ENCODE data around the gene SPATA31E1.

SPATA31E1 gene

GRCh38 chr9:87857141-87857947, 25.3 kb upstream of the SPATA31E1 start:
- TF ChIP-seq SIN3A (IDR thresholded peaks at IDR 0.05; ENCODE audit: borderline replicate concordance, insufficient read depth, low read length), result no peak
- TF ChIP-seq TAF1 (IDR thresholded peaks at IDR 0.05; ENCODE audit: borderline replicate concordance, insufficient read depth, low read length), result no peak
- no peak for TF ChIP-seq FOXP2 (optimal IDR thresholded peaks at IDR 0.05; ENCODE audit: borderline replicate concordance, extremely low read depth, extremely low read length, insufficient read depth)

GRCh38 chr9:87857948-87858335, 24.7 kb upstream of the SPATA31E1 start:
- no peak for TF ChIP-seq SIN3A (IDR thresholded peaks at IDR 0.05; ENCODE audit: borderline replicate concordance, insufficient read depth, low read length)
- TF ChIP-seq TAF1 (IDR thresholded peaks at IDR 0.05; ENCODE audit: borderline replicate concordance, insufficient read depth, low read length), result no peak
- no peak for TF ChIP-seq FOXP2 (optimal IDR thresholded peaks at IDR 0.05; ENCODE audit: borderline replicate concordance, extremely low read depth, extremely low read length, insufficient read depth)
- no peak for TF ChIP-seq POLR2AphosphoS5 (IDR thresholded peaks at IDR 0.05; ENCODE audit: low read depth, low read length)
- no peak for TF ChIP-seq REST (IDR thresholded peaks at IDR 0.05; ENCODE audit: insufficient read depth in 1 of 2, low read depth in 2 of 2, low read length in 2 of 2)

GRCh38 chr9:87859137-87859536, 23.5 kb upstream of the SPATA31E1 start:
- TF ChIP-seq SIN3A (IDR thresholded peaks at IDR 0.05; ENCODE audit: borderline replicate concordance, insufficient read depth, low read length) (no peak), REST (IDR thresholded peaks at IDR 0.05; ENCODE audit: insufficient read depth in 1 of 2, low read depth in 2 of 2, low read length in 2 of 2) (no peak), FOXP2 (optimal IDR thresholded peaks at IDR 0.05; ENCODE audit: borderline replicate concordance, extremely low read depth, extremely low read length, insufficient read depth) (no peak), TAF1 (IDR thresholded peaks at IDR 0.05; ENCODE audit: borderline replicate concordance, insufficient read depth, low read length) (no peak), POLR2AphosphoS5 (IDR thresholded peaks at IDR 0.05; ENCODE audit: low read depth, low read length) (no peak)

- no peak for TF ChIP-seq SIN3A (IDR thresholded peaks at IDR 0.05; ENCODE audit: borderline replicate concordance, insufficient read depth, low read length)
- no peak for TF ChIP-seq FOXP2 (optimal IDR thresholded peaks at IDR 0.05; ENCODE audit: borderline replicate concordance, extremely low read depth, extremely low read length, insufficient read depth)
- no peak for TF ChIP-seq REST (IDR thresholded peaks at IDR 0.05; ENCODE audit: insufficient read depth in 1 of 2, low read depth in 2 of 2, low read length in 2 of 2)
- no peak for TF ChIP-seq TAF1 (IDR thresholded peaks at IDR 0.05; ENCODE audit: borderline replicate concordance, insufficient read depth, low read length)
- no peak for TF ChIP-seq POLR2AphosphoS5 (IDR thresholded peaks at IDR 0.05; ENCODE audit: low read depth, low read length)
These were observed 22.9 kb upstream of the SPATA31E1 start for GRCh38 chr9:87859786-87860185.

- TF ChIP-seq POLR2AphosphoS5 (IDR thresholded peaks at IDR 0.05; ENCODE audit: low read depth, low read length), result no peak
- TF ChIP-seq TAF1 (IDR thresholded peaks at IDR 0.05; ENCODE audit: borderline replicate concordance, insufficient read depth, low read length), result no peak
- TF ChIP-seq REST (IDR thresholded peaks at IDR 0.05; ENCODE audit: insufficient read depth in 1 of 2, low read depth in 2 of 2, low read length in 2 of 2), result no peak
These were observed 21.3 kb upstream of the SPATA31E1 start for GRCh38 chr9:87861332-87861731.

All from PFSK-1 (cell line).